Lung (tissue), 12 donors: ENCODE data around the gene PRKAA2. TPM values are rescaled to one million over a fixed set of nuclear protein-coding genes. Genes with fewer than 3 reads are reported as not detected.
A peak's percentile ranks its signal among the peaks of the same experiment; 100 is the strongest.

Source experiments
- ATAC-seq: fragments of 200-7000 bp; cut with Tn5 transposase; one replicate; pipeline ENCODE4 v1.9.1; 2020; ENCODE audit warnings: moderate number of reproducible peaks; ENCODE audit not compliant: insufficient read depth, low FRiP score
- DNase-seq, 3 donors: peaks; one replicate each; pipeline ENCODE4 v3.0.0-alpha.2; 2013 to 2017
- H3K27ac ChIP-seq, 2 donors: one replicate each; pipeline ENCODE4 v1.5.1; 2013; ENCODE audit warnings: mild to moderate bottlenecking in 2 of 2, moderate library complexity in 2 of 2, control low read depth in 1 of 2, inconsistent platforms in 1 of 2, low read depth in 1 of 2, low read length in 1 of 2
- H3K27me3 ChIP-seq, 3 donors: one replicate each; pipeline ENCODE4 v1.5.1; 2013; ENCODE audit warnings: low read length in 2 of 3; ENCODE audit not compliant: control insufficient read depth in 3 of 3, insufficient read depth in 3 of 3
- H3K36me3 ChIP-seq, 4 donors: one replicate each; pipeline ENCODE4 v1.5.1; 2013; ENCODE audit warnings: low read length in 4 of 4, mild to moderate bottlenecking in 1 of 4, moderate library complexity in 1 of 4; ENCODE audit not compliant: control insufficient read depth in 4 of 4, insufficient read depth in 4 of 4
- H3K4me1 ChIP-seq, 5 donors: one replicate each; pipeline ENCODE4 v1.5.1; 2013; ENCODE audit warnings: low read length in 5 of 5, mild to moderate bottlenecking in 2 of 5, moderate library complexity in 1 of 5; ENCODE audit not compliant: control insufficient read depth in 5 of 5, insufficient read depth in 5 of 5
- H3K4me3 ChIP-seq: one replicate; pipeline ENCODE4 v1.5.1; 2013; ENCODE audit warnings: mild to moderate bottlenecking, control low read depth, moderate library complexity
- H3K9ac ChIP-seq, 2 donors: one replicate each; pipeline ENCODE4 v1.5.1; 2013; ENCODE audit warnings: low read length in 2 of 2, control low read depth in 1 of 2; ENCODE audit not compliant: insufficient read depth in 1 of 2
- H3K9me3 ChIP-seq, 4 donors: one replicate each; pipeline ENCODE4 v1.5.1; 2013; ENCODE audit warnings: low read length in 3 of 4, mild to moderate bottlenecking in 1 of 4, moderate library complexity in 1 of 4; ENCODE audit not compliant: control insufficient read depth in 4 of 4, insufficient read depth in 3 of 4
- WGBS, 2 donors: extraction: QIAGEN DNeasy Blood & Tissue Kit; methylation state at CpG; one replicate each; pipeline ENCODE4 v1.1.7; 2013; 5-methylcytosine and 5-hydroxymethylcytosine counted together
- polyA plus RNA-seq, 2 donors: library from polyadenylated mRNA; stranded (reverse); fragments of 200-250 nt; gene quantifications; one replicate each; pipeline ENCODE4 v1.2.1, GENCODE V29; 2013
- total RNA-seq, 2 donors: library from RNA; depleted of rRNA in 1 of 2; stranded (reverse); fragments of >200 nt in 1 of 2; gene quantifications; one replicate each; pipeline ENCODE4 v1.2.1, GENCODE V29; 2014 to 2021
- TF ChIP-seq, protein P1 (sequence below): IDR thresholded peaks from 2 replicates; pipeline ENCODE4 v1.5.1; 2012; ENCODE audit warnings: mild to moderate bottlenecking; ENCODE audit errors: control extremely low read depth, extremely low read depth
- donor health status: control.
- donor health status: control.
- donor health status: Bipolar disorder and iron deficiency.
- donor health status: healthy.
- donor health status: DM: yes; HTN: yes; CAD: no.

The PRKAA2 gene
- total and polyA plus RNA-seq, 4 donors, result 0.38 to 6.1 (median 1.3) TPM

DNA sequence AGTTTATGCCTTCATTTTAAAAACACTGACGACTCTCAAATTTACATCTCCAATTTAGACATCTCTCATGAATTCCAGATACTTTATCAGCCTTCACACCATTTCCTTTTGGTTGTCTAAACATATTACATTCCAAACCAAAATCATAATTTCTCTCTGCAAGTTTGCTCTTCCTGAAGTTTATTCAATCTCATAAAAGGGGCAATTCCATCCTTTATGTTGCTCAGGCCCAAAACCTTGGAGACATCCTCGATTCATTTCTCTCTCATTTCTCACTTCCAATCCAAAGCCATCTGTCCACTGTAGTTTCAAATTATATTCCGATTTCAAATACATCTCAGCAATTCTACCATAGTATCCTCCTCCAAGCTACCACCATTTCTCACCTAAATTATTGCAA is 100.1 kb downstream of the PRKAA2 start:
- Histone ChIP-seq H3K9ac (no peak overlapping the region), H3K4me3 (no peak overlapping the region), H3K27ac (no peak overlapping the region), H3K4me1 (no peaks in the 10 kb centered on the region), H3K36me3 (no peaks in the 10 kb centered on the region), H3K27me3 (no peaks in the 10 kb centered on the region), H3K9me3 (peaks cover 0 to 2% (median 0%) of the 10 kb centered on the region in 4 donors)
- DNase-seq, result no peak
- TF ChIP-seq, protein P1, sequence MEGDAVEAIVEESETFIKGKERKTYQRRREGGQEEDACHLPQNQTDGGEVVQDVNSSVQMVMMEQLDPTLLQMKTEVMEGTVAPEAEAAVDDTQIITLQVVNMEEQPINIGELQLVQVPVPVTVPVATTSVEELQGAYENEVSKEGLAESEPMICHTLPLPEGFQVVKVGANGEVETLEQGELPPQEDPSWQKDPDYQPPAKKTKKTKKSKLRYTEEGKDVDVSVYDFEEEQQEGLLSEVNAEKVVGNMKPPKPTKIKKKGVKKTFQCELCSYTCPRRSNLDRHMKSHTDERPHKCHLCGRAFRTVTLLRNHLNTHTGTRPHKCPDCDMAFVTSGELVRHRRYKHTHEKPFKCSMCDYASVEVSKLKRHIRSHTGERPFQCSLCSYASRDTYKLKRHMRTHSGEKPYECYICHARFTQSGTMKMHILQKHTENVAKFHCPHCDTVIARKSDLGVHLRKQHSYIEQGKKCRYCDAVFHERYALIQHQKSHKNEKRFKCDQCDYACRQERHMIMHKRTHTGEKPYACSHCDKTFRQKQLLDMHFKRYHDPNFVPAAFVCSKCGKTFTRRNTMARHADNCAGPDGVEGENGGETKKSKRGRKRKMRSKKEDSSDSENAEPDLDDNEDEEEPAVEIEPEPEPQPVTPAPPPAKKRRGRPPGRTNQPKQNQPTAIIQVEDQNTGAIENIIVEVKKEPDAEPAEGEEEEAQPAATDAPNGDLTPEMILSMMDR, result no peak
- 69 to 70% methylated on average over 3 of the region's 3 CpGs for WGBS, 2 donors
- no peak for ATAC-seq

DNA sequence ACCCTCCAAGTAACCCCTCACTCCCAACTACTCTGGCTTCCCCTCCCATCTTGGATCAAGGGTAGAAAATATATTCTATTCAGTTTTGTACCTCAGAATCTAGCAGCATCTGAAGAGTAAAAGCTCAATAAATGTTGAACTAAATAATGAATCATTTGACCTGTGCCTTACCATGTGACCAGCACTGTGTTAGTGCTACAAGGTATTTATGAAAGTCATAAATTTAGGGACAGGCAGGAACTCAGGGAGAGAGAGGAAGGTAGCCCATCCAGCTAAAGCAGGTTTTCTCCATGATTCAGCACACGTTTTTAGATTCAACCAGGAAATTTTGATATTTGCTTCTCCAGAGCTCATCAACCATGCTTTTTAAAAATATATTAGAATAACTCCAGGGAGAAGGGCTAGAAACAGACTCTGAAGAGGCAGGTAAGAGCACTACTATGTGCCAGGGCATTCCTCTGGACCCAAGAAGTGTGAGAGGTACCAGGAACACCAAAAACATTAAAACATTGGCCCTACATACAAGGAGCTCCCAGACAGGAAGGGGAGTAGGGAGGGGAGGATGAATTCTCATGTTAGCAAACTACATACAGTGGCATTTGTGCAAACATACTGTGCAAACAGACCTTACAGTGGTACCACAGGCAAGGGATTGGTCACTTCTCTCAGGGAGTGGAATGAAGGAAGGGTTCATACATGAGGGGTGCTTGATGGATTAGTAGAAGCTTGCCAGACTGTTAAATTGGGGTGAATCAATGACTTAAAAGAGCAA is 109.8 kb downstream of the PRKAA2 start:
- 64 to 74% methylated on average over 1 of the region's 1 CpG for WGBS, 2 donors
- Histone ChIP-seq H3K36me3 (no peaks in the 10 kb centered on the region), H3K27ac (no peak overlapping the region), H3K4me3 (no peak overlapping the region), H3K9me3 (no peaks in the 10 kb centered on the region), H3K27me3 (peaks cover 0 to 2% (median 0%) of the 10 kb centered on the region in 3 donors), H3K9ac (no peak overlapping the region), H3K4me1 (no peaks in the 10 kb centered on the region)
- DNase-seq (peak in 1 of 3 donors; percentile 0), ATAC-seq (no peak)
- TF ChIP-seq, protein P1, result no peak

DNA sequence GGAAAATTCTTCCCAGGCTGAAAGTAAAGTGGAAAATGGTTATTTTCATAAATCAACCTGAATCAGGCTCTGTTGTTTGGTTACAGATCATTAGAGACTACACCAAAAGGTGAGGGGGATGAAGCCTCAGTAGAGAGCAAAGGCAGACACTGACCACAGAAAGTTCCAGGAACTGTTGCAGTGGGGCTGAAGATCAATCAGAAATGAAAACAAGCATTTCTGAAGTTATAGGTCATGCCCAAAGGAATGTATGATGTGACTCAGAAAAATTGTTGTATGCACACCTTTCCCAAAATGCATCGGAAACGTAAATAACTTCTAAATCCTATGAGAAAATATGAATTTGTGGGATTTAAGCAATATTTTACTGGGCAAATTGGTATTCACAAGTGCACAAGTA is 110.8 kb downstream of the PRKAA2 start:
- DNase-seq, result no peak
- 94 to 96% methylated on average over 2 of the region's 2 CpGs for WGBS, 2 donors
- Histone ChIP-seq H3K4me1 (no peaks in the 10 kb centered on the region), H3K27me3 (peaks cover 0 to 2% (median 0%) of the 10 kb centered on the region in 3 donors), H3K9ac (no peak overlapping the region), H3K36me3 (no peaks in the 10 kb centered on the region), H3K27ac (no peak overlapping the region), H3K4me3 (no peak overlapping the region), H3K9me3 (no peaks in the 10 kb centered on the region)
- TF ChIP-seq, protein P1, result no peak
- ATAC-seq, result no peak

DNA sequence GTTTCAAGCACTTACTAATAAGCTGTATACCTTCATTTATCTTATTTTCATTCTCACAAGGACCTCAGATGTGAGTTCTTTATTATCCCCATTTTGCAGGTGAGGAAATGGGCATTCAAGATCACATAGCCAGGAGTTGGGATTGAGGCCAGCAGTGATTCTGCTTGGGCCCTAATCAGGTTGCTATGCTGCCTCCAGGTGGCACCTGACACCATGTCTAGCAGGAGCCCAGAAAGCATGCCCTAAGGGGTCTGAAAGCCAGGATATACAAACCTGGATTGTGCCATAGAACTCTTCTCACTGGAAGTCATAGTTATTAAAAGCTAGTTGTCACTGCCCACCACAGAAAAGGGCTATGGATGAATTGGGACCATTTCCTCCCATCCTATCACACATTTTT is 113.0 kb downstream of the PRKAA2 start:
- Histone ChIP-seq H3K4me1 (peaks cover 0 to 2% (median 0%) of the 10 kb centered on the region in 5 donors), H3K27ac (no peak overlapping the region), H3K9me3 (no peaks in the 10 kb centered on the region), H3K9ac (no peak overlapping the region), H3K36me3 (no peaks in the 10 kb centered on the region), H3K27me3 (no peaks in the 10 kb centered on the region), H3K4me3 (no peak overlapping the region)
- peak in 1 of 3 donors; percentile 16 for DNase-seq
- TF ChIP-seq, protein P1, result no peak
- no peak for ATAC-seq
